NCI-H1930 (cell line): ENCODE results near the gene HSPA1L.

ENCODE experiments used
- DNase-seq, 2 experiments: peaks; one replicate each; lab custom pipeline; 2025; lab: John Stamatoyannopoulos, UW

The HSPA1L gene

DNA sequence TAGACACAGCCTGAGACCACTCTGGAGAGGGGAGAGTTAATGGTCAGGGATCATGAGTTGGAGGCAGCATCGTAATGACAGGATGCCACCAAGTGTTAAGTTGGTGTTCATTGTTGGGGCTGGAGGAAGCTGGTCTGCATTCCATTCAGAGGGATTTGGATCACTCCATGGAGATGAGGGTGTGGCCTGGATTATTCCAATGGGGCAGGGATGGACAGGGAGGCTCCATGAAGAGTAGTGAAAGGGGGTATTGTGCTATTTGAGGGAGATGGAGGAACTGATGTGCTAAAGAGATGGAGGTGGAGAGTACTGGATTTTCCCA is 51.5 kb downstream of the HSPA1L start:
- no peak for DNase-seq

DNA sequence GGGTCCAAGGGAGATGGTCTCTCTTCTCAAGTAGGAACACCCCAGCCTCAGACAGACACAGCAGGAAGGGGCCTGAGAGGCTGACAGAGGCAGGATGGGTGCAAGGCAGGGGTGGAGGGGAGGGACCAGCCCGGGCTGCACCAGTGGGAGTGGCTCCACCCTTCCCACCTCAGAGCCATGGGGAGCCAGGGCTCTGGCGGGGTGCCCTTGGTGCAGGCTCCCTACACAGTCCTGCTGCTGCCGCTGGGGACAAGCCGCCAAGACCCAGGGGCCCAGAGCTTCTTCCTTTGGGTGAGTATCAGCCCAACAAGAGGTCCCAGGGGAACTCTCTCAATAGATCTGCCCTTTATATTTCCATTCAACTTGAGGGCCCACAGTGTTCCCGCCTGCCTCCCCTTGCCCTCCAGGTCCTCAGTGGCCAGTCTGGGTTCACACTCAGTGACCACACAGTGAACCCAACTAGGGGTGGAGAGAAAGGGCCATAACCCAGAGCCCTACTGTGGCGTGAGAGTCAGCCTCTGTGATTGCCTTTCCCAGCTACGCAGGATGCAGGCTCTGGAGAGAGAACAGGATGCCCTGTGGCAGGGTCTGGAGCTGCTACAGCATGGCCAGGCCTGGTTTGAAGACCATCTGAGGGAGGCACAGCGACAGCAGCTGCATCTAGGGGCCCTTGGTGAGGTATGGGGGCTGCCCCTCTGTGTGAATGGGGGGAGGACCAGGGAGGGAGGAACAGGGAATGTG is 52.0 kb downstream of the HSPA1L start:
- DNase-seq: no peak

DNA sequence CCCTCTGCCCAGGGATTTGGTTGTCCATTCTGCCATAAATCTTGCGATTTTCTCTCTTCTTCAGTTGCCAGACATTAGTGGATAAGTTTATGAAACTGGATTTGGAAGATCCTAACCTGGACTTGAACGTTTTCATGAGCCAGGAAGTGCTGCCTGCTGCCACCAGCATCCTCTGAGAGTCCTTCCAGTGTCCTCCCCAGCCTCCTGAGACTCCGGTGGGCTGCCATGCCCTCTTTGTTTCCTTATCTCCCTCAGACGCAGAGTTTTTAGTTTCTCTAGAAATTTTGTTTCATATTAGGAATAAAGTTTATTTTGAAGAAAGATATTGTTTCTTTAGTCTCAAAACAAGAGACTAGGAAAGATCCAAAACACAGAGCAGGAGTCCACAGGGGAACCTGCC is 52.7 kb downstream of the HSPA1L start, which contains the start of gene SAPCD1:
SAPCD1 (plus strand) TSS at position 301 of the 400 bp plus-strand sequence. CDS start 399 bp downstream, outside the sequence.
- no peak for DNase-seq

- DNase-seq: no peak
Observed at GRCh38 chr6:31761343-31761742, 53.7 kb downstream of the HSPA1L start.

DNA sequence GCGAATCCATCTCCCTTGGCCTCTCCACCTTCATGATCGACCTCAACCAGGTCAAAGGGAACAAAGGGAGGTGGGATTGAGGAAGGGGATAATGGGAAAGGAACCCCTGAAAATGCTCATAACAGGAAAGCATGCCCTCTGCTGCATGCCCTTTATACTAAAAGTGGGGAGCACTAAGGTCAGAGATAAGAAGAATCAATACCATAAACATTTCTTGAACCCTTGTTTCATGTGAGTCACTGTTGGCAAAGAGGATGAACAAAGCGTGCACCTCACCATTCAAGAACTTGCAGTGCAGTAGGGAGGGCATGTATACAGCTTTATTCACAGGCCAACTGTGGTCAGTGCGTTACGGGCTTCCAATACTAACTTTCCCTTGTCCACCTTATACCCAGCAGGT is 54.3 kb downstream of the HSPA1L start:
- DNase-seq: no peak
